Neutrophil (primary cell): ENCODE results near the gene BTBD9.

Source experiments
- H3K27ac ChIP-seq: fragments of 200-600 bp; sonication (generic); 2 replicates; pipeline ENCODE4 v1.5.1; 2016; ENCODE audit warnings: mild to moderate bottlenecking, moderate library complexity
- H3K27me3 ChIP-seq: fragments of 200-600 bp; sonication (generic); 2 replicates; pipeline ENCODE4 v1.6.0; 2016; ENCODE audit warnings: mild to moderate bottlenecking
- H3K36me3 ChIP-seq: fragments of 200-600 bp; sonication (generic); 2 replicates; pipeline ENCODE4 v1.5.1; 2017
- H3K4me1 ChIP-seq, 2 experiments: fragments of 200-600 bp in 1 of 2; sonication (generic) in 1 of 2; 1 replicate in 1 of 2; 2 replicates in 1 of 2; pipeline versions ENCODE4 v1.5.1 to v1.6.1; 2013 to 2016; ENCODE audit warnings: low read depth in 1 of 2, low read length in 1 of 2, mild to moderate bottlenecking in 1 of 2, moderate library complexity in 1 of 2; ENCODE audit not compliant: control insufficient read depth in 1 of 2, insufficient read depth in 1 of 2
- H3K4me3 ChIP-seq, 2 experiments: fragments of 200-600 bp in 1 of 2; sonication (generic) in 1 of 2; 1 replicate in 1 of 2; 2 replicates in 1 of 2; pipeline ENCODE4 v1.5.1; 2013 to 2016; ENCODE audit warnings: low read depth in 1 of 2, low read length in 1 of 2, mild to moderate bottlenecking in 1 of 2, moderate library complexity in 1 of 2
- H3K9me3 ChIP-seq: fragments of 200-600 bp; sonication (generic); 2 replicates; pipeline ENCODE4 v1.5.1; 2016
- CTCF ChIP-seq: fragments of 200-600 bp; sonication (generic); IDR thresholded peaks from 2 replicates; pipeline ENCODE4 v1.5.1; 2016; ENCODE audit warnings: antibody characterized with exemption

BTBD9 gene

GRCh38 chr6:38415231-38416005, 224.3 kb downstream of the BTBD9 start:
- TF ChIP-seq CTCF = no peak
- H3K9me3 ChIP-seq = no peaks in the 10 kb centered on the region
- H3K27me3 ChIP-seq = no peaks in the 10 kb centered on the region
- no peaks in the 10 kb centered on the region for H3K4me1 ChIP-seq
- H3K4me3 ChIP-seq = no peak overlapping the region
- H3K36me3 ChIP-seq = no peaks in the 10 kb centered on the region
- no peak overlapping the region for H3K27ac ChIP-seq

GRCh38 chr6:38413102-38413800, 226.5 kb downstream of the BTBD9 start:
- no peaks in the 10 kb centered on the region for H3K27me3 ChIP-seq
- H3K9me3 ChIP-seq = no peaks in the 10 kb centered on the region
- H3K4me3 ChIP-seq = no peak overlapping the region
- no peaks in the 10 kb centered on the region for H3K36me3 ChIP-seq
- no peak overlapping the region for H3K27ac ChIP-seq
- no peaks in the 10 kb centered on the region for H3K4me1 ChIP-seq
- no peak for TF ChIP-seq CTCF

- Histone ChIP-seq H3K27me3 (no peaks in the 10 kb centered on the region), H3K4me1 (no peaks in the 10 kb centered on the region), H3K9me3 (no peaks in the 10 kb centered on the region), H3K36me3 (no peaks in the 10 kb centered on the region), H3K4me3 (no peak overlapping the region), H3K27ac (no peak overlapping the region)
- TF ChIP-seq CTCF = no peak
Observed at GRCh38 chr6:38407192-38407591, 232.5 kb downstream of the BTBD9 start.

- no peaks in the 10 kb centered on the region for H3K9me3 ChIP-seq
- H3K36me3 ChIP-seq = no peaks in the 10 kb centered on the region
- H3K27ac ChIP-seq = no peak overlapping the region
- H3K27me3 ChIP-seq = no peaks in the 10 kb centered on the region
- H3K4me1 ChIP-seq = no peaks in the 10 kb centered on the region
- no peak for TF ChIP-seq CTCF
- no peak overlapping the region for H3K4me3 ChIP-seq
Observed at GRCh38 chr6:38406096-38406495, 233.6 kb downstream of the BTBD9 start.

- Histone ChIP-seq H3K27me3 (no peaks in the 10 kb centered on the region), H3K27ac (no peak overlapping the region)
- no peak for TF ChIP-seq CTCF
Observed at GRCh38 chr6:38404900-38405556, 234.7 kb downstream of the BTBD9 start.

More at GRCh38 chr6:38404900-38405556, 234.7 kb downstream of the BTBD9 start:
- H3K36me3 ChIP-seq = no peaks in the 10 kb centered on the region
- no peak overlapping the region for H3K4me3 ChIP-seq
- H3K4me1 ChIP-seq = no peaks in the 10 kb centered on the region
- H3K9me3 ChIP-seq = no peaks in the 10 kb centered on the region
